Thyroid gland (tissue), 4 donors: ENCODE results near the gene FANCL. TPM values are rescaled to one million over a fixed set of nuclear protein-coding genes. Genes with fewer than 3 reads are reported as not detected.
"Not testable (repeated sequence)": the region's sequence is repeated elsewhere in the genome, so short reads cannot be mapped to it uniquely, and the experiment has no call there.

Source experiments
- DNase-seq, 2 donors: peaks; one replicate each; pipeline ENCODE4 v3.0.0-alpha.2; 2019
- H3K27ac ChIP-seq, 3 donors: fragments of 200-600 bp; sonication (generic); 1 replicate in 2 of 3; 2 replicates in 1 of 3; pipeline ENCODE4 v1.5.1; 2016 to 2019; ENCODE audit warnings: mild to moderate bottlenecking in 1 of 3, moderate library complexity in 1 of 3
- H3K27me3 ChIP-seq: fragments of 200-600 bp; sonication (generic); one replicate; pipeline ENCODE4 v1.5.1; 2019
- H3K36me3 ChIP-seq, 2 donors: fragments of 200-600 bp; sonication (generic); one replicate each; pipeline ENCODE4 v1.5.1; 2016 to 2019
- H3K4me1 ChIP-seq, 2 donors: fragments of 200-600 bp; sonication (generic); one replicate each; pipeline ENCODE4 v1.5.1; 2017 to 2019
- H3K4me3 ChIP-seq, 3 donors: fragments of 200-600 bp; sonication (generic); replicated peaks in 1 of 3; 1 replicate in 2 of 3; 2 replicates in 1 of 3; pipeline ENCODE4 v1.5.1; 2016; ENCODE audit warnings: mild to moderate bottlenecking in 1 of 3
- H3K9me3 ChIP-seq: fragments of 200-600 bp; sonication (generic); one replicate; pipeline ENCODE4 v1.5.1; 2017
- POLR2A ChIP-seq, 2 donors: fragments of 450-650 bp; IDR thresholded peaks; one replicate each; pipeline ENCODE4 v1.6.1; 2017; ENCODE audit warnings: antibody characterized with exemption in 2 of 2, mild to moderate bottlenecking in 2 of 2, moderate library complexity in 1 of 2
- WGBS, 2 donors: methylation state at CpG; one replicate each; pipeline ENCODE4 v1.1.5; 2017; 5-methylcytosine and 5-hydroxymethylcytosine counted together
- intact Hi-C: fragments of 100-400 bp; cut with DNase I; formaldehyde crosslinking; loops from one replicate; pipeline ENCODE4 v1.15.1; 2023
- total RNA-seq, 4 donors: library from RNA; depleted of rRNA; stranded (reverse); fragments of >200 nt; gene quantifications; one replicate each; pipeline ENCODE4 v1.2.3, GENCODE V29; 2016
- TF ChIP-seq, protein P1 (sequence below), 6 experiments: fragments of 200-600 bp in 3 of 6; fragments of 450-650 bp in 3 of 6; sonication (generic) in 3 of 6; IDR thresholded peaks; one replicate each; pipeline ENCODE4 v1.5.1; 2016 to 2019; ENCODE audit warnings: antibody characterized with exemption in 6 of 6, mild to moderate bottlenecking in 2 of 6, inconsistent platforms in 1 of 6, moderate library complexity in 1 of 6

FANCL gene
- total RNA-seq, 4 donors from 2014 or later = 25.0 to 47.7 (median 31.4) TPM

DNA sequence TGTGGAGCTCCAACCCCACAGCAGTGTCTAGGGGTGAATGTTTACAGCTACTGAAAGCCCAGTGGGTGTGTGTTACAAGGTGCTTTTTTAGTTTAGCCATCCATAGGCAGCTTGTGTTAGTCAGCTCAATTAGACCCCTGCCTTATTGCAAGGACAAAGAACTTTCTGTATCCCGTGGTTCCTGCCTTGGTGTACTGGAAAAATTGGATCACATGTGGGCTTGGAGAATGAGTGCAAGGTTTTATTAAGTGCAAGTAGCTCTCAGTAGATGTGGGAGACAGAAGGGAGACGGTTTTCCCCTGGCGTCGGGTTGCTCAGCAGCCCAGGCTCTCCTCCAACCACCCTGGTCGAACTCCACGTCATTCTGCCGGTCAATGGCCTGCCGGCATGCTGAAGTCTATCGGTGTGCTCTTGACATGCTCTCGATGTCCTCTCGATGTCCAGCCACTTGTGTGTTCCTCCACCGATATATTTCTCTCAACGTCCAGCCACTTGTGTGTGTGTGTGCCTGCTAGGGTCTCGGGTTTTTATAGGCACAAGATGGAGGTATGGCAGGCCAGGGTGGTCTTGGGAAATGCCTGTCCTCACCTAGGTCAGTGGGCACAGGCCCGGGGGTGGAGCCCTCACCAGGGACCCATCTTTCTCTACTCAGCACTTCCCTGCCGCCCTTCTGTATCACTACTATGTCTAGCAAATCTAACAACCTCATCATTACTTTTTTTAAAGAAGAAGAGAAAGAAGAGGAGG is 13.8 kb downstream of the FANCL start:
- no peaks in the 10 kb centered on the region for H3K36me3 ChIP-seq
- H3K27me3 ChIP-seq = no peaks in the 10 kb centered on the region
- H3K27ac ChIP-seq = no peak overlapping the region
- TF ChIP-seq, protein P1, sequence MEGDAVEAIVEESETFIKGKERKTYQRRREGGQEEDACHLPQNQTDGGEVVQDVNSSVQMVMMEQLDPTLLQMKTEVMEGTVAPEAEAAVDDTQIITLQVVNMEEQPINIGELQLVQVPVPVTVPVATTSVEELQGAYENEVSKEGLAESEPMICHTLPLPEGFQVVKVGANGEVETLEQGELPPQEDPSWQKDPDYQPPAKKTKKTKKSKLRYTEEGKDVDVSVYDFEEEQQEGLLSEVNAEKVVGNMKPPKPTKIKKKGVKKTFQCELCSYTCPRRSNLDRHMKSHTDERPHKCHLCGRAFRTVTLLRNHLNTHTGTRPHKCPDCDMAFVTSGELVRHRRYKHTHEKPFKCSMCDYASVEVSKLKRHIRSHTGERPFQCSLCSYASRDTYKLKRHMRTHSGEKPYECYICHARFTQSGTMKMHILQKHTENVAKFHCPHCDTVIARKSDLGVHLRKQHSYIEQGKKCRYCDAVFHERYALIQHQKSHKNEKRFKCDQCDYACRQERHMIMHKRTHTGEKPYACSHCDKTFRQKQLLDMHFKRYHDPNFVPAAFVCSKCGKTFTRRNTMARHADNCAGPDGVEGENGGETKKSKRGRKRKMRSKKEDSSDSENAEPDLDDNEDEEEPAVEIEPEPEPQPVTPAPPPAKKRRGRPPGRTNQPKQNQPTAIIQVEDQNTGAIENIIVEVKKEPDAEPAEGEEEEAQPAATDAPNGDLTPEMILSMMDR (IDR thresholded peaks at IDR 0.05) = no peak
- no peak for TF ChIP-seq POLR2A (IDR thresholded peaks at IDR 0.05)
- no peaks in the 10 kb centered on the region for H3K9me3 ChIP-seq
- intact Hi-C loops = no loop called here
- no peak for DNase-seq
- peaks cover 0 to 4% of the 10 kb centered on the region in 2 donors for H3K4me1 ChIP-seq
- 94 to 96% methylated on average over 16 of the region's 16 CpGs for WGBS, 2 donors
- no peak overlapping the region for H3K4me3 ChIP-seq

DNA sequence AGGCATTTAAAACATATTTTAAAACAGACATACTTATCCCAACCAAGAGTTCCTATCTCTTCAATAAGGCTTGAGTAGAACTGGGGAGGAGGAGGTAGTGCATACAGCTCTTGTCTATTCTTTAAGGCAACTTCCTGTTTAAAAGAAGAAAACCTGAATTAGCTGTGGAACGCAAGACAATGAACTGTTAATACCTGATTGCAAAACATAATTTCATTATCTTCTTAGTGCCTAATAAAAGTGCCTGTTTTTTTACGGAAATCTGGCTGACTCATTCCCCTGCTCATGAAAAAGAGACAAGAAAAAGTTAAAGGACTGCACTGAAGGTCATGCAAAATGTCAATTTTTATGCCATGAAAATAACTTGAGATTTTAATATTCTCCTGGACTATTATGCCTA is 19.2 kb downstream of the FANCL start:
- intact Hi-C loops = no loop called here
- H3K4me3 ChIP-seq = no peak overlapping the region
- WGBS, 2 donors = 87 to 91% methylated on average over 2 of the region's 2 CpGs

DNA sequence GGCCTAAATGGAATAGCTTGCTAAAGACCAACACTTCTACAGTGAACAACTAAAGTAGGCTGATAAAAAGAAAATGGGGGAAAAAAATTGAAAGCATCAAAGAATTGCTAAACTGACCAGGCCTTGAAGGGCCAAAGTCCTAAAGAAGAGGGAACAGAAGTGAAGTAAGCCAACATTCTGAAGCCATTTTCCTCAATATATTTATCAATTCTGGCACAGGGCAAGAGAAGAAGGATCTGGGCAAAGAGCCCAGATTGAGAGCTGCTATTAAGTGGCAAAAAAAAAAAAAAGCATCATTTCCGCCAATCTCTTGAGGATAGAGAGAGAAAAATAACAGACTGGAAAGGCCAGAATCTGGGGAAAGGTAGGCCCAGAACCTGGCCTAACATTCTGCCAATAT is 25.7 kb downstream of the FANCL start:
- TF ChIP-seq, protein P1 (IDR thresholded peaks at IDR 0.05) = no peak
- TF ChIP-seq POLR2A (IDR thresholded peaks at IDR 0.05) = no peak
- Histone ChIP-seq H3K9me3 (no peaks in the 10 kb centered on the region), H3K36me3 (no peaks in the 10 kb centered on the region), H3K27ac (peak overlapping the region in 2 of 3 donors; percentile 61 to 72), H3K27me3 (no peaks in the 10 kb centered on the region), H3K4me1 (peaks cover 8 to 11% of the 10 kb centered on the region in 2 donors), H3K4me3 (no peak overlapping the region)
- intact Hi-C loops = no loop called here
- DNase-seq = no peak
- 23 to 36% methylated on average over 1 of the region's 1 CpG for WGBS, 2 donors

More for the DNA sequence above, 19.2 kb downstream of the FANCL start:
- no peaks in the 10 kb centered on the region for H3K27me3 ChIP-seq
- DNase-seq = no peak
- no peaks in the 10 kb centered on the region for H3K4me1 ChIP-seq
- no peaks in the 10 kb centered on the region for H3K36me3 ChIP-seq
- no peak overlapping the region for H3K27ac ChIP-seq
- TF ChIP-seq POLR2A (IDR thresholded peaks at IDR 0.05) = no peak
- TF ChIP-seq, protein P1 (IDR thresholded peaks at IDR 0.05) = no peak
- no peaks in the 10 kb centered on the region for H3K9me3 ChIP-seq

DNA sequence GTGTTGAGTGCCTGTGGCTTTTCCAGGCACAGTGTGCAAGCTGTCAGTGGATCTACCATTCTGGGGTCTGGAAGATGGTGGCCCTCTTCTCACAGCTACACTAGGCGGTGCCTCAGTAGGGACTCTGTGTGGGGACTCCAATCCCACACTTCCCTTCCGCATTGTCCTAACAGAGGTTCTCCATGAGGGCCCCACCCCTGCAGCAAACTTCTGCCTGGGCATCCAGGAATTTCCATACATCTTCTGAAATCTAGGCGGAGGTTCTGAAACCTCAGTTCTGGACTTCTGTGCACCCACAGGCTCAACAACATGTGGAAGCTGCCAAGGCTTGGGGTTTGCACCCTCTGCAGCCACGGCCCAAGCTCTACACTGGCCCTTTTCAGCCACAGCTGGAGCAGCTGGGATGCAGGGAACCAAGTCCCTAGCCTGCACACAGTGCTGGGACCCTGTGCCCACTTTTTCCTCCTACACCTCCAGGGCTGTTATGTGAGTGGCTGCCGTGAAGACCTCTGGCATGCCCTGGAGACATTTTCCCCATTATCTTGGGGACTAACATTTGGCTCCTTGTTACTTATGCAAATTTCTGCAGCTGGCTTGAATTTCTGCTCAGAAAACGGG is 30.1 kb downstream of the FANCL start:
- H3K4me1 ChIP-seq = peaks cover 5 to 10% of the 10 kb centered on the region in 2 donors
- H3K9me3 ChIP-seq, H3K27me3 ChIP-seq, DNase-seq, intact Hi-C loops, H3K27ac ChIP-seq, H3K4me3 ChIP-seq, H3K36me3 ChIP-seq: not testable (repeated sequence)
- 96 to 99% methylated on average over 5 to 6 of the region's 6 CpGs for WGBS, 2 donors

DNA sequence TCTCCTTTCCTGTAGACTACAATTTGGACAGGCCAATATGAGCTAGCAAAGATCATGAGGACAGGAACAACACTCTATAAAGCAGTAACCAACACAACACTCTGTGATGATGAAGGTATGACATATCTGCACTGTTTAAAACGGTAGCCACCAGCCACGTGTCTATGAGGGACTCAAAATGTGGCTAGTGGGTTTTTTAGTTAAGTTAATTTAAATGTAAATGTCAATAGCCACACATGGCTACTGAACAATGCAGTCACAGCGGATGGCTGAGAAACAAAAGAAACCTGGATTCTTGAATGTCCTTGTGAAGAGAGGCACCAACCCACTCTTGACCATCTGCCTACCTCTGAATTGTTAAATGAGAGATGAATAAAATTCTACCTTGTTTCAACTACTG is 33.9 kb downstream of the FANCL start:
- no peaks in the 10 kb centered on the region for H3K36me3 ChIP-seq
- H3K4me1 ChIP-seq = no peaks in the 10 kb centered on the region
- TF ChIP-seq POLR2A (IDR thresholded peaks at IDR 0.05) = no peak
- TF ChIP-seq, protein P1 (IDR thresholded peaks at IDR 0.05) = no peak
- no peak overlapping the region for H3K4me3 ChIP-seq
- WGBS, 2 donors = 85% methylated on average over 3 of the region's 3 CpGs
- no peaks in the 10 kb centered on the region for H3K27me3 ChIP-seq
- no peak for DNase-seq
- intact Hi-C loops = no loop called here
- no peak overlapping the region for H3K27ac ChIP-seq
- H3K9me3 ChIP-seq = no peaks in the 10 kb centered on the region
